ENCODE measurements around the gene UQCC3. TPM values are rescaled to one million over a fixed set of nuclear protein-coding genes. Genes with fewer than 3 reads are reported as not detected.
"Not testable (repeated sequence)": the region's sequence is repeated elsewhere in the genome, so short reads cannot be mapped to it uniquely, and the experiment has no call there.

Gene UQCC3, protein sequence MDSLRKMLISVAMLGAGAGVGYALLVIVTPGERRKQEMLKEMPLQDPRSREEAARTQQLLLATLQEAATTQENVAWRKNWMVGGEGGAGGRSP
- total RNA-seq (2014; rRNA removed; shearing (Covaris generic)) = 19.6 and 26.6 TPM in 2 replicates

DNA sequence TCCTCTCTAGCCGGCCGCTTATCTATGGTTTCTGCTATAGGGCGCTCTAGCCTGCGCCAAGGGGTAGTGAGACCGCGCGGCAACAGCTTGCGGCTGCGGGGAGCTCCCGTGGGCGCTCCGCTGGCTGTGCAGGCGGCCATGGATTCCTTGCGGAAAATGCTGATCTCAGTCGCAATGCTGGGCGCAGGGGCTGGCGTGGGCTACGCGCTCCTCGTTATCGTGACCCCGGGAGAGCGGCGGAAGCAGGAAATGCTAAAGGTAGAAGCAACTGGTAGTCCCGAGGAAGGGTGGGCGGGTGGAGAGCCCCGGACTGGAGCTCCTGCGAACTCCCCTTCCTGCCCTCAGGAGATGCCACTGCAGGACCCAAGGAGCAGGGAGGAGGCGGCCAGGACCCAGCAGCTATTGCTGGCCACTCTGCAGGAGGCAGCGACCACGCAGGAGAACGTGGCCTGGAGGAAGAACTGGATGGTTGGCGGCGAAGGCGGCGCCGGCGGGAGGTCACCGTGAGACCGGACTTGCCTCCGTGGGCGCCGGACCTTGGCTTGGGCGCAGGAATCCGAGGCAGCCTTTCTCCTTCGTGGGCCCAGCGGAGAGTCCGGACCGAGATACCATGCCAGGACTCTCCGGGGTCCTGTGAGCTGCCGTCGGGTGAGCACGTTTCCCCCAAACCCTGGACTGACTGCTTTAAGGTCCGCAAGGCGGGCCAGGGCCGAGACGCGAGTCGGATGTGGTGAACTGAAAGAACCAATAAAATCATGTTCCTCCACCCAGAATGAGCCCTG, at the start of gene UQCC3, which contains the start of gene LBHD1:
Gene UQCC3, plus strand, starts transcription at position 66 of the 782 bp plus-strand sequence. Its CDS starts 73 bp downstream, at position 139.
Gene LBHD1, minus strand, starts transcription at position 660 of the 782 bp plus-strand sequence. CDS start 2,236 bp downstream, outside the sequence.
- DNase-seq (ENCODE audit: low read depth) = peak; percentile 90

DNA sequence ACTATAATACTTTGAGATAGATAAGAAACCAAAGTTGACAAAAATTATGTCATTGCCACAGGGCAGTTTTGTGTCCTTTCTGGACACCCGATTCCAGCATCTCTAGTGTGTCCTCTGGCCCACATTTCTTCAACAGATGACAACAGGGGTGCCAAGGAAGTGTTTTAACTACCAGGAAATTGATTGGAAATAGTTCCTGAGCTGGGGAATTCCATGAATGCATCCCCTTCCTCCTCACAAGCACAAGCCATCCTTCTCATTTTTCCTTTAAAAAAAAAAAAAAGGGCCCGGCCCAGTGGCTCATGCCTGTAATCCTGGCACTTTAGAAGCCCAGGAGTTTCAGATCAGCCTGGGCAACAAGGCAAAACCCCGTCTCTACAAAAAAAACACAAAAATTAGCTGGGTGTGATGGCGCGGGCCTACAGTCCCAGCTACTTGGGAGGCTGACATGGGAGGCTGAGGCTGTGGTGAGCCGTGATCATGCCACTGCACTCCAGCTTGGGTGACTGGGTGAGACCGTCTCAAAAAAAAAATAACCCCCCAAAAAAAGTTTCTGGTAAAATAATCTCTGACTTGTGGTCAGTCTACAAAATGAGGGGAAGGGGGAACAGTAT, 48.9 kb upstream of the UQCC3 start:
- DNase-seq (ENCODE audit: low read depth) = no peak

DNA sequence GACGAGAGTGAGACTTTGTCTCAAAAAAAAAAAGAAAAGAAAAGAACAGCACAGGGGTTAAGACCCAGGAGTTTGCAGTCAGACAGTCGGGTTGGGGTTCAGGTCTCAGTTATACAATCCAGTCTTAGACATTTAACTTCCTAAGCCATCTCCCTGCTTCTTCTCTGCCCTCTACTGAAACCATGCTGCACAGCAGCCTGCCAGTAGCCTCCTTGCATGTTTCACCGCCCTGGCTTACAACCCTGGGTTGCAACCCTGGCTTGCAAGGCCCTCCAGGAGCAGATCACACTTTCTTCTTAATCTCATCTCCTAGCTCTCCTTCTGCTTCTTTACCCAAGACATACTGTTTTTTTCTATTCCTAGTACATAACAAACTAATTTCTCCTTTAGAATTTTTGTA, 43.8 kb upstream of the UQCC3 start:
- no peak for DNase-seq (ENCODE audit: low read depth)

DNA sequence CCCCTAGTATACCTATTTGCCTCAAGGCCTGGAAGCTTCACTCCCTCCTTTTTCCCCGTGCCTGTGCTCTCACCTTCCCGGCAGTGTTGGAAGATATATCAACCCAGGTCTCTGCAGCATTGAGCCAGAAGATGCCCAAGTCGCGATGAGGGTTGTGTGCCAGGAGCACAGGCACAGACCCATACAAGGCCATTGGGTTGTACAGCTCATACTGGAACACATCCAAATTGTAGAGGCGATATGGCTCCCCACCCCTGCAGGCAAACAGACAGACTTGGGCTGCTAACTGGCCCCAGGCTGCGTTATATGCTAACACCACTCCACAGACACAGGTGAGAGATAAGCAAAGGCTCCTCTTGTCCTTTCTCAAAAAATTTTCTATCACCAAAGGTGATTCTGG, 39.0 kb upstream of the UQCC3 start:
- DNase-seq (ENCODE audit: low read depth) = no peak

DNA sequence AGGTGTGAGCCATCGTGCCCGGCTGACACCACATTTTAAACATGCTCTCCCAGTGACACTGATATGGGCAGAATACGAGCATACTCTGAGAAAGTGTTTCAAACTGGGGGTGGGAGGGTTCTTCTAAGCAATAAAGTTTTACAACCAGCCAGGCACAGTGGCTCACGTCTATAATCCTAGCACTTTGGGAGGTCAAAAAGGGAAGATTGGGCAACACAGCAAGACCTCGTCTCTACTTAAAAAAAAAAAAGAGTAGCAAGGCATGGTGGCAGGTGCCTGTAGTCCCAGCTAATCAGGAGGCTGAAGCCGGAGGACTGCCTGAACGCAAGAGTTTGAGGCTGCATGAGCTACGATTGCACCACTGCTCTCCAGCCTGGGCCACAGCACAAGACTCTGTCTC, 27.3 kb upstream of the UQCC3 start:
- no peak for DNase-seq (ENCODE audit: low read depth)

DNA sequence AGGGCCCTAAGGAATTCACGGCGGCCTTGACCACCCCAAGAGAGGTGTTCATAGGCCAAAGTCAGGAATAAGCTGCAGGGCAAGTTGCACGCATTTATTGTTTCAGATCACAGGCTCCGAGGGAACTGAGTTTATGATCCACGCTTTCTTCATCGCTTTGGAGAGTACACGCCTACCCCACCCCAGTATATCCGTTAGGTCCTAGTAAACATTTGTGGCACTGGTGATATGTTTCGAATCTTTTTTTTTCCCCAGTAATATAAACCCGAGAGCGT, 25.9 kb upstream of the UQCC3 start:
- DNase-seq (ENCODE audit: low read depth) = no peak

DNA sequence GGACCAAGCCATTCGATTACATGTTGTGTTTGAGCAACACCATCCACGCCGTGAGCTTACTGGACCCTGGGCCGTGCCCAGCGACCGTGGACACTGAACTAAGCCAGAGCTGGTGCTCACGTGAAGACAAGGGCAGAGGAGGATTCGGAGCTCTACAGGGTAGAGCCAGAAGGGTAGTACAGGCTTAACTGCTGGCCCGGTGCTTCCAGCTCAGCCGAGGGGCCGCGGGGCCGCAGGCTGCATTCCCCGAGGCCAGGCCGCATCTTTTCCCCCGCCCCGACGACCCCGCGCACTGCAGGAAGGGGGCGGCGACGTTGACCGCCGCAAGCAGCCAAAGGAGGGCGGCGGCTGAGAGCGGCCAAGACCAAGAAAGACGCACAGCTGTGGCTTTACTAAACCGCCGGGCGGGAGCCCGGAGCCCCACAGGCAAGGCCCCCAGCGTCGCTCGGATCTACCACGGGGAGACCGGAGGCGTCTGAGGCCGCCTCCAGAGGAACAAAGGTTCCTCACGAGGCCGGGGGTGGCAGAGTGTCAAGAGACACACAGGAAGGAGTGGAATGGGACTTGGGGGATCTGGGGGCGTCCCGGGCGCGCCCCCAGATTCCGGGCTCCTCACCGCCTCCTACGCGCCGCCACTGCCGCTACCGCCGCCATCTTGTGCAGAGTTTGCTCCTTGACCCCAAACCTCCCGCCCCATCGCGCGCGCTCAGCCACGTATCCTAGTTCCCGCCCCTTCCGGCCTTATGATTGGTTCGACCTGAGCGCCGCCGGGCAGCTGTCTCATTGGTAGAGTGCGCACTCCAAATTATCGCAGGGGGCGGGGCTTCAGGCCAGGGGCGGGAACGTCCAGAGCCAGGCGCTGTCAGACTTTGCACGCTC, 25.3 kb upstream of the UQCC3 start, which contains the start of gene GANAB:
Gene GANAB, minus strand, starts transcription at position 668 of the 879 bp plus-strand sequence. Its CDS starts 14 bp downstream, at position 654.
- DNase-seq (ENCODE audit: low read depth) = peak; percentile 97

DNA sequence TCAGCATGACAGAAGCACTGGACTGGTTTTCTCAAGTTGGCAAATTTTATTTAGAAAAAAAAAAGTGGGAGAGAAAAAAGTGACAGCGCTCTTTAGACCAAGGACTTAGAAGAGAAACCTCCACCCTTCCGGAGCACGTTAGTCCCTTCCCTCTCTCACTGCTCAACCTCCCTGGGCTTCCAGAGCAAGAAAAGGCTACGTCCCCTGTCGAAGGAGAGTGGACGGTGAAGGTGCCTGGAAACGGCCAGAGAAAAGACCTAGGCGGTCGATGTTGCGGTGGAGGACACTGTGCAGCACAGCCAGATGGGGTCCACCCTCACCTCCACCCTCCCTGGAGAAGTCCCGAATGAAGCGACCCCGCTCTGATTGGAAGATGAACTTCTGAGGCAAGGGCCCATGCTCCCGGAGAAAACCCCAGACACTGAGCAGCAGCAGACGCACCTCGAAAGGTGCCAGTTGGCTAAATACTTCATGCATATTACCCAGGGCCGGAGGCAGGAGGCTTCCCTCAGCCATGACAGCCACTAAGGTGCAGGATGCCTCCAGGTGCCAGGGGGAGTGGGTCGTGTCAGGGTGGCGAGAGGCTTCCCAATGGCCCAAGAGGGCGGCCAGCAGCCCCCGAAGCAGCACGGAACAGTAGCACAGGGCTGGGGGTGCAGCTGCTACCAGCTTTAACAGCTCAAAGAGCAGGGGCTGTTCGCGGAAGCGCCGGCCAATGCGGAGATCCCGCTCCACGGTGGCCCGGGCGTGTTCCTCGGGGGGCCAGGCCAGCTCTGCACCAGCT, 24.5 kb upstream of the UQCC3 start:
- DNase-seq (ENCODE audit: low read depth) = no peak

DNA sequence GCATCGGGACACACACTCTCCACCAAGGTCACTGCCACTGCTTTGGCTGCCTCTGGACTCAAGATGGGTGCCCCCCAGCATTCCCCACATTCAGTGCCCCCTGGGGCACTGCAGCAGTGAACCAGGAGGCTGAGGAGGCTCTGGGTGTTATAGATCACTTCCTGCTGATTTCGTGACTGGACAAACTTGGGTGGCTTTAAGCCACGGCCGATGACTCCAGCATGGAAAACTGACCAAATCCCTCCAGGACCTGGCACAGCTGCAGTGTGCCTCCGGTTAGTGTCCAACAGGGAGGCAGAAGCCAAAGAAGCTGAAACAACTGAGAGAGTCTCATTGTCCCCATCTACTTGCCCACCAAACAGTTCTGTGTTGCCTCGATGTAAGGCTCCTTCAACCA, 23.9 kb upstream of the UQCC3 start:
- peak; percentile 21 for DNase-seq (ENCODE audit: low read depth)

DNA sequence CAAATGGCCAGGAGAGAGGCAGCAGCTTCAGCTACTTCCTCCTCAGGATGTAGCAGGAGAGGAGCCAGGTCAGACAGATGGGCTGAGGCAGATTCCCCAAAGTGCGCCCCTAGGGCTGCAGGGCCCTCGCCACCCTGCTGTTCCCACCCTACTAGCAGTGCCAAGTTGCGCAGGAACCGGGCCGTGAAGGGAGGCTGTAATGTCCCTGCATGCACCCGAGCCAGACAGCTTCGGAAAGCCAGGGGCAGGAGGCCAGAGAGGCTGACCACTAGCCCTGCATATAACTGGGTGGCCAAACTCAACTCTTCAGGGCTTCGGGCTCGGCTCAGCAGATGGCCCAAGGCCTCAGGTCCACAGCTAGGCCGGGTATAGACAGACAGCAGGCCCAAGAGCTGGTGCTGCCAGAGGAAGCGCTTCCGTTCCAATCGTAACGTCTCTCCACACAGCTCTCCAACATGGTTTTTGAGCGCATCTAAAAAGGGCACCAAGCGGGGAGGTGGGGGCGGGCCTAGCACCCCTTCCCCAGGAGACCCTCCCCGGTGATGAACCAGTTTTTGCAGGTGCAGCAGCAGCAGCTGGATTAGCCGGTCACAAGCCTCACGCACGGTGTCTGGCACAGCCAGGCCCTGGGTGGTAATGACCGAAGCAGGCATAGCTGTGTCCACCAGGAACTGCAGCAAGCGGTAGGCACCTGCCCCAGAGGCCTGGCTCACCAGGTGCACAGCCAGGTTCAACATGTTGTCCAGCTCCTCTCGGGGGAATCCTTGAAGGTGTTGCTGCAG, 23.1 kb upstream of the UQCC3 start:
- no peak for DNase-seq (ENCODE audit: low read depth)

DNA sequence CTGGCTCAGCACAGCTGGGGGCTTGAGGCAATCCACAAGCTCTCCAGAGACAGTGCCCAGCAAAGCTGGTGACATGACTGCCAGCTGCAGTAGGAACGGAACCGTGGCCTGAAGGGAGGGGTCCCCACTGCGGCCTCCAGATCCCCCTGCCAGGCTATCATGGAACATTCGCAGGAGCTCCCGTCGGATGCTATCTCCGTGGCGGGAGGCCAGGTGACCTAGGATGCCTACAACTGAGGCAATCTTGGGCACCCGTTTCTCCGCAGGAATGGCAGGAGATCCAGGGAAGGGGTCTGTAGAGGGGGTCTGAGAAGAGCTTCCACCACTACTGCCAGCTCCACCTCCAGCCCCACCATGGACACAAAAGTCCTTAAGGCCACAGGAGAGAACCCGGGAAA, 22.5 kb upstream of the UQCC3 start:
- DNase-seq (ENCODE audit: low read depth) = no peak

DNA sequence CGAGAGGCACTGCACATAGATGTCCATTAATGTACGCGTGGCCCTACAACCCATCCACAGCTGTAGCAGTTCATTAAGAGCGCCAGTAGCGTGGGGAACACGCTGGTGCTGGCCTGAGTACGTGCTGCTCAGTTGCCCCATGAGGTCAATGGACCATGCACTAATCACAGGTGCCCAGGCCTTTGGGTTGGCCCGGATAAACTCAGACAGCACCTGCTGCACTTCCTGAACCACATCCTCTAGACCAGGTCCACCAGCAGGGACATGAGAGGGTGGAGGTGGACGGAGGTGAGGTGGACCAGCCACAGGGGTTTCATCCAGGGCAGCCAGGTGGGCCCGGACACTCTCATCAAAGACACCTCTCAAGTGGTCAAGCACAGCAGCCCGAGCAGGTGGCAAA, 22.0 kb upstream of the UQCC3 start:
- no peak for DNase-seq (ENCODE audit: low read depth)

DNA sequence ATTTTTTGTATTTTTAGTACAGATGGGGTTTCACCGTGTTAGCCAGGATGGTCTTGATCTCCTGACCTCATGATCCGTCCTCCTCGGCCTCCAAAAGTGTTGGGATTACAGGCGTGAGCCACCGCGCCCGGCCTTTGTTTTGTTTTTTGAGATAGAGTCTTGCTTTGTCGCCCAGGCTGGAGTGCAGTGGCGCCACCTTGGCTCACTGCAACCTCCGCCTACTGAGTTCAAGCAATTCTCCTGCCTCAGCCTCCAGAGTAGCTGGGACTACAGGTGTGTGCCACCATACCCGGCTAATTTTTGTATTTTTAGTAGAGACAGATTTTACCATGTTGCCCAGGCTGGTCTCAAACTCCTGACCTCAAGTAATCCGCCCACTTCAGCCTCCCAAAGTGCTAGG, 21.2 kb upstream of the UQCC3 start:
- not testable (repeated sequence) for DNase-seq (ENCODE audit: low read depth)

DNA sequence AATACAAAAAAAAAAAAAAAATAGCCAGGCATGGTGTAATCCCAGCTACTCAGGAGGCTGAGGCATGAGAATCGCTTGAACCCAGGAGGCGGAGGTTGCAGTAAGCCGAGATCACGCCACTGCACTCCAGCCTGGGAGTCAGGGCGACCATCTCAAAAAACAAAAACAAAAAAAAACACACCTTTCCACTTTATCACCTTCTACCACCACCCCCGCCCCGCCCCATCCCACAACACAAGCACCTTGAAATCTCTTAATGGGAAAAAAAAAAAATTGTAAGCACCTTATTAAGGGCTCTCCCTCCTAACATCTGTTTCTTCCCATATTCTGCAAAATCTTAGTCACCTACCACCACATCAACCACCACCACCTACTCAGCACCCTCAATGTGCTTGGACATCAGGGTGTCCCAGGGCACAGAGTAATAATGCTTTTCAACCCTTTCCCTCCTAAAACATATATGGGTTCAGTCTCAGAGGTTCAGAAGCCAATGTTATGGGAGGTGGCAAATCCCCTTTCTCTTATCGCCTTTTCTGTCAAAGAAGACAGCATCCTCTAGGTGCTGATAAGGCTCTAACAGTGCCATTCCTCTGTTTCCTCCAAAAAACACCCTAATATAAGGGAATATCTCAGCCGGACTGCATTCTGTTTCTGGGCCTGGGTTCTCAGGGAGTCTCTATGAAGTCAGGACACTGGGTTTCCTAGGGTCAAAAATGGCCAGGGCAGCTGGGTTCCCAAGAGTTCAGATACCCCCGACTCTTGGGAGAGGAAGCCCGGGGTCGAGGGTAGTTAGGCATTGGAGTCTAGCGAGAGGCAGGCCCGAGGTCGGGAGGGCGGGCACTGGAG, 19.1 kb upstream of the UQCC3 start:
- DNase-seq (ENCODE audit: low read depth) = no peak

DNA sequence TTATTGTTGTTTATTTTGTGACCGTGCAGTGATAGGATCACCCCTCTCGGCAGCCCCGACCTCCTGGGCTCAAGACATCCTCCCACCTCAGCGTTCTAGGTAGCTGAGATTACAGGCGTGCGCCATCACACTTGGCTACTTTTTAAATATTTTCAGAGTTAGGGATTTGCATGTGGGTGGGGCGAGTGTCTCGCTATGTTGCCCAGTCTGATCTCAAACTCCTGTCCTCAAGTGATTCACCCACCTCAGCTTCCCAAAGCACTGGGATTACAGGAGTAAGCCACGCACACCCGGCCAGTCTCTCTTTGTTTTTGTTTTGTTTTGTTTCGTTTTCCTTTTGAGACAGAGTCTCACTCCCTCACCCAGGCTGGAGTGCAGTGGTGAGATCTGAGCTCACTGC, 17.2 kb upstream of the UQCC3 start:
- DNase-seq (ENCODE audit: low read depth) = no peak

DNA sequence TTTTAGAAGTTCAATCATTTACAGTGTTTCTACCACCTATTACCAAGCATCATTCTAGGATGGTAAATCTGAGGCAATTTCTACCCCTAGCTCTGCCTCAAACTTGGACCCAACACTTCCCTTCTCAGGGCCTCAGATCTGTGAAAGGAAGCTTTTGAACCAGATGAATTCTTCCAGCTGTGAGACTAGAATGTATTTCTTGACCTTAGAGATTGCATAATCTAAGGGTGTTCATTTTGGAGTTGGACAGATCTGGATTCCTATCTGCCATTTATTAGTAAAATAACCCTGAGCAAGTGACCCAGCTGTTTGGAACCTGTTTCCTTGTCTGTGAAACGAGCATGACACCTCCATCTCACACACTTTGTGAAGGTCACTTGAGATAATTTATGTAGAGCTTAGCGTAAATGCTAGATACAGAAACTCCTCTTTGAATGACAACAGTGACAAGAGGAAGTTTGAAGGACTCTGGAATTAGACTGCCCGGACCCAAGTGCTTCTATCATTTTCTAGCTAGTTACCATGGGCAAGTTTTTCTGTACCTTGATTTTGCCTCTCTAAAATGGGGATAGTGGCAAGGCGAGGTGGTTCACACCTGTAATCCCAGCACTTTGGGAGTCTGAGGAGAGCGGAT, 14.6 kb upstream of the UQCC3 start:
- no peak for DNase-seq (ENCODE audit: low read depth)

DNA sequence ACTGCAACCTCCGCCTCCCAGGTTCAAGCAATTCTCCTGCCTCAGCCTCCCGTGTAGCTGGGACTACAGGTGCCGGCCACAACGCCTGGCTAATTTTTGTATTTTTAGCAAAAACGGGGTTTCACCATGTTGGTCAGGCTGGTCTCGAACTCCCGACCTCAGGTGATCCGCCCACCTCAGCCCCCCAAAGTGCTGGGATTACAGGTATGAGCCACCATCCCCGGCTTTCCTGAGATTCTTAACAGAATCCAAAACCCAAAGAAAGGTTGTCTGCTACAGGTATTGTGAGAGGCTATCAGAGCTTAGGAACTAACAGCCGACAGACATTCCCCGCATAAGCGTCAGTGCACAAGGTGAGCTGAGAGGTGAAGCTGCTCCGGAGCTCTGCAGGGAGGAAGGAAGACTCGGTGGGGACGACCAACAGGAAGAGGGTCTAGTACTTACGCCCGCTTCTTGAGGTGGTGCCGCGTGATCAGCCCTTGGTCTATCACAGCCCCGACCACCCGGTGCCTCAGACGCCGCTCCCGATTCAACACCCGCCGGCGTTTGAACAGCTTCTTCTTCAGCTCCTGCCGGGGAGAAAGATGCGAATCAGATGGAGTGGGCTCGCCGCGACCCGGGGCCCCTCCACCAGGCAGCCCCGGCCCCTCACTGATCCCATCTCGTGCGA, 6.9 kb upstream of the UQCC3 start:
- peak; percentile 52 for DNase-seq (ENCODE audit: low read depth)

DNA sequence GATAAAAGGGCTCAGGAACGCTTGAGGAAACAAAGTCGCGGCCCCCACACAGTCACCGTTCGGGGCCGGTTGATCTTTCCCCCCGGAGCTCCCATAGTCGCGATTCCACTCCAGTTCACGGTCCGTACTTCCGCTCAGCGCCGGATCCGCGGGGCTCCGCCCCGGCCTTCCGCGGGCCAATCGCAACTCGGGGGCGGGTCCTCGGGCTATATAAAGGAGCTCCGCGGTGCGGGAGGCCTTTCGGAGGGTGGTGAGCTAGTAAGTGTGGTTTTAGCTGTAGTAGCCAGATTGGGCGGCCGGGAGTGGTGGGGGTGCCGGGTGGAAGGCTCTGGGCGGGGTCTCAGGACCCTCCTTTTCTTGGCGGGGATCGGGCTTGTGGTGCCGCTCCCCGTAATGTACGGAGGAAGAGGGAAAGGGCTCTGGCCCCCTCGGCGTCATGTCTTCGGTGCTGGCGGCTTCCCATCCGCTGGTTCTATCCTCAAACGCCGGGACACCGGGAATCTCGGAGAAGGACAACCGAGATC, 6.3 kb upstream of the UQCC3 start, which contains the start of the genes C11orf98 and CSKMT:
Gene C11orf98, minus strand, starts transcription at position 136 of the 524 bp plus-strand sequence. Its CDS starts 41 bp downstream, at position 95.
Gene CSKMT, plus strand, starts transcription at position 238 of the 524 bp plus-strand sequence. CDS start 568 bp downstream, outside the sequence.
- peak; percentile 92 for DNase-seq (ENCODE audit: low read depth)

Data from RPMI7951 (cell line).